SK-N-SH treated with all-trans-retinoic acid at 6 μM for 48 hours (cell line): Measurements from ENCODE around the gene TEX35.

Experiments
- BACH2 ChIP-seq: fragments of 250-450 bp; sonication (Bioruptor Pico); IDR thresholded peaks from 2 replicates; pipeline ENCODE4 v1.9.0; 2021; ENCODE audit warnings: mild to moderate bottlenecking, borderline replicate concordance
- CREB5 ChIP-seq: fragments of 250-450 bp; sonication (Bioruptor Pico); IDR thresholded peaks from 2 replicates; pipeline ENCODE4 v1.5.1; 2020; ENCODE audit warnings: low read depth, mild to moderate bottlenecking, moderate library complexity
- ESRRG ChIP-seq: fragments of 250-450 bp; sonication (Bioruptor Pico); IDR thresholded peaks from 2 replicates; pipeline ENCODE4 v1.6.1; 2021; ENCODE audit warnings: mild to moderate bottlenecking
- GLIS3 ChIP-seq: fragments of 250-450 bp; sonication (Bioruptor Pico); IDR thresholded peaks from 2 replicates; pipeline ENCODE4 v1.5.0; 2020; ENCODE audit warnings: mild to moderate bottlenecking, moderate library complexity
- OSR1 ChIP-seq: fragments of 250-450 bp; sonication (Bioruptor Pico); IDR thresholded peaks from 2 replicates; pipeline ENCODE4 v1.8.0; 2022; ENCODE audit warnings: moderate library complexity, mild to moderate bottlenecking, inconsistent platforms
- PATZ1 ChIP-seq: fragments of 250-450 bp; sonication (Bioruptor Pico); IDR thresholded peaks from 2 replicates; pipeline ENCODE4 v1.8.0; 2020; ENCODE audit warnings: mild to moderate bottlenecking, moderate library complexity, borderline replicate concordance
- ZFP30 ChIP-seq: fragments of 450-650 bp; formaldehyde crosslinking; IDR thresholded peaks from 2 replicates; pipeline ENCODE4 v1.5.0; 2022; ENCODE audit warnings: mild to moderate bottlenecking, moderate library complexity
- ZNF70 ChIP-seq: fragments of 450-650 bp; formaldehyde crosslinking; IDR thresholded peaks from 2 replicates; pipeline ENCODE4 v1.5.0; 2020; ENCODE audit warnings: mild to moderate bottlenecking, moderate library complexity

- TF ChIP-seq OSR1 (CRISPR knock-in tag), result no peak
- no peak for TF ChIP-seq BACH2 (CRISPR knock-in tag)
- no peak for TF ChIP-seq ZNF70
- TF ChIP-seq GLIS3 (CRISPR knock-in tag), result no peak
- no peak for TF ChIP-seq CREB5 (CRISPR knock-in tag)
- no peak for TF ChIP-seq ZFP30
- TF ChIP-seq ESRRG (CRISPR knock-in tag), result no peak
- no peak for TF ChIP-seq PATZ1
Observed at GRCh38 chr1:178528228-178528952, 15.5 kb downstream of the TEX35 start.
